H9 (cell line): ENCODE results near the gene GTF3A. TPM values are rescaled to one million over a fixed set of nuclear protein-coding genes. Genes with fewer than 3 reads are reported as not detected.

Source experiments
- DNase-seq: peaks from one replicate; pipeline ENCODE4 v3.0.0-alpha.2; 2017
- H2AFZ ChIP-seq: one replicate; pipeline ENCODE4 v1.6.1; 2013; ENCODE audit warnings: mild to moderate bottlenecking, low read length, control low read depth, moderate library complexity
- H2AK5ac ChIP-seq: 2 replicates; pipeline ENCODE4 v1.6.1; 2013; ENCODE audit warnings: low read length, control low read depth, mixed read lengths; ENCODE audit not compliant: insufficient read length
- H2BK120ac ChIP-seq: one replicate; pipeline ENCODE4 v1.6.1; 2013; ENCODE audit warnings: low read depth, mild to moderate bottlenecking, low read length, control low read depth, inconsistent platforms; ENCODE audit not compliant: poor library complexity, severe bottlenecking
- H2BK12ac ChIP-seq: 2 replicates; pipeline ENCODE4 v1.6.1; 2013; ENCODE audit warnings: low read length, control low read depth, mixed read lengths, low read depth; ENCODE audit not compliant: insufficient read length
- H2BK15ac ChIP-seq: 2 replicates; pipeline ENCODE4 v1.6.1; 2013; ENCODE audit warnings: low read depth, low read length, control low read depth
- H2BK20ac ChIP-seq: one replicate; pipeline ENCODE4 v1.6.1; 2013; ENCODE audit warnings: low read depth, mild to moderate bottlenecking, low read length, control low read depth, inconsistent platforms; ENCODE audit not compliant: poor library complexity, severe bottlenecking
- H2BK5ac ChIP-seq: 2 replicates; pipeline ENCODE4 v1.6.1; 2013; ENCODE audit warnings: low read length, control low read depth, mixed read lengths; ENCODE audit not compliant: insufficient read length
- H3K14ac ChIP-seq: 2 replicates; pipeline ENCODE4 v1.6.1; 2013; ENCODE audit warnings: low read length, control low read depth; ENCODE audit not compliant: insufficient read depth
- H3K18ac ChIP-seq: 2 replicates; pipeline ENCODE4 v1.6.1; 2013; ENCODE audit warnings: low read depth, mild to moderate bottlenecking, mixed read lengths, low read length, control low read depth; ENCODE audit not compliant: insufficient read length
- H3K23ac ChIP-seq: 2 replicates; pipeline ENCODE4 v1.6.1; 2013; ENCODE audit warnings: low read length, control low read depth, mixed read lengths, low read depth; ENCODE audit not compliant: insufficient read length
- H3K23me2 ChIP-seq: 2 replicates; pipeline ENCODE4 v1.6.1; 2013; ENCODE audit warnings: low read depth, mild to moderate bottlenecking, mixed read lengths, low read length, control low read depth; ENCODE audit not compliant: insufficient read length, poor library complexity, severe bottlenecking
- H3K27ac ChIP-seq: 2 replicates; pipeline ENCODE4 v1.5.1; 2013; ENCODE audit warnings: low read length, control low read depth, mixed read lengths, low read depth; ENCODE audit not compliant: insufficient read length
- H3K27me3 ChIP-seq: 2 replicates; pipeline ENCODE4 v1.6.1; 2013; ENCODE audit warnings: low read length, control low read depth, inconsistent platforms; ENCODE audit not compliant: insufficient read depth
- H3K4ac ChIP-seq: 2 replicates; pipeline ENCODE4 v1.6.1; 2013; ENCODE audit warnings: low read depth, mild to moderate bottlenecking, control low read depth, inconsistent platforms, low read length, moderate library complexity
- H3K4me1 ChIP-seq: 2 replicates; pipeline ENCODE4 v1.6.1; 2013; ENCODE audit warnings: low read length, control low read depth, inconsistent platforms; ENCODE audit not compliant: insufficient read depth
- H3K4me2 ChIP-seq: 2 replicates; pipeline ENCODE4 v1.6.1; 2013; ENCODE audit warnings: low read length, control low read depth, mixed read lengths; ENCODE audit not compliant: insufficient read length, insufficient read depth
- H3K56ac ChIP-seq: 2 replicates; pipeline ENCODE4 v1.6.1; 2013; ENCODE audit warnings: low read depth, mild to moderate bottlenecking, mixed read lengths, low read length, control low read depth; ENCODE audit not compliant: insufficient read length
- H3K79me1 ChIP-seq: 2 replicates; pipeline ENCODE4 v1.6.1; 2013; ENCODE audit warnings: low read depth, mild to moderate bottlenecking, moderate library complexity, low read length, control low read depth, inconsistent platforms; ENCODE audit not compliant: insufficient read depth, poor library complexity, severe bottlenecking
- H3K79me2 ChIP-seq: 2 replicates; pipeline ENCODE4 v1.6.1; 2013; ENCODE audit warnings: low read length, control low read depth, inconsistent platforms; ENCODE audit not compliant: insufficient read depth
- H3K9ac ChIP-seq: 2 replicates; pipeline ENCODE4 v1.6.1; 2013; ENCODE audit warnings: low read length, control low read depth, mixed read lengths; ENCODE audit not compliant: insufficient read length; ENCODE audit errors: extremely low read depth
- H3K9me3 ChIP-seq: one replicate; pipeline ENCODE4 v1.6.1; 2013; ENCODE audit warnings: low read depth, low read length, inconsistent platforms; ENCODE audit not compliant: control insufficient read depth
- H3T11ph ChIP-seq: one replicate; pipeline ENCODE4 v1.6.1; 2013; ENCODE audit warnings: mild to moderate bottlenecking, low read length, control low read depth, inconsistent platforms
- H4K20me1 ChIP-seq: one replicate; pipeline ENCODE4 v1.6.1; 2013; ENCODE audit not compliant: control insufficient read depth, insufficient read length, insufficient read depth
- H4K5ac ChIP-seq: 2 replicates; pipeline ENCODE4 v1.6.1; 2013; ENCODE audit warnings: low read depth, mild to moderate bottlenecking, mixed read lengths, low read length, control low read depth; ENCODE audit not compliant: insufficient read length
- H4K8ac ChIP-seq: replicated peaks from 2 replicates; pipeline ENCODE4 v1.6.1; 2013; ENCODE audit warnings: low read length, control low read depth, mixed read lengths, low read depth; ENCODE audit not compliant: insufficient read length
- H4K91ac ChIP-seq: 2 replicates; pipeline ENCODE4 v1.6.1; 2013; ENCODE audit warnings: low read depth, mild to moderate bottlenecking, moderate library complexity, mixed read lengths, low read length, control low read depth; ENCODE audit not compliant: insufficient read length
- H3K27ac Mint-ChIP-seq, 3 experiments: 2 replicates in 2 of 3; 3 replicates in 1 of 3; pipeline ENCODE4 v1.8.0; 2020 to 2021; ENCODE audit warnings: mixed read lengths in 3 of 3, mild to moderate bottlenecking in 1 of 3, moderate library complexity in 1 of 3
- H3K27me3 Mint-ChIP-seq: 2 replicates; pipeline ENCODE4 v1.8.0; 2021; ENCODE audit warnings: low read depth, mild to moderate bottlenecking, moderate library complexity, mixed read lengths
- H3K36me3 Mint-ChIP-seq, 3 experiments: 2 replicates in 2 of 3; 3 replicates in 1 of 3; pipeline ENCODE4 v1.8.0; 2020 to 2021; ENCODE audit warnings: low read depth in 3 of 3, mixed read lengths in 3 of 3; ENCODE audit not compliant: insufficient read depth in 1 of 3
- H3K4me1 Mint-ChIP-seq, 2 experiments: 2 replicates each; pipeline ENCODE4 v1.8.0; 2020; ENCODE audit warnings: mixed read lengths in 2 of 2
- H3K4me3 Mint-ChIP-seq, 2 experiments: 2 replicates in 1 of 2; 3 replicates in 1 of 2; pipeline ENCODE4 v1.8.0; 2020 to 2021; ENCODE audit warnings: mild to moderate bottlenecking in 2 of 2, mixed read lengths in 2 of 2, moderate library complexity in 1 of 2
- H3K9me3 Mint-ChIP-seq, 2 experiments: 2 replicates in 1 of 2; 3 replicates in 1 of 2; pipeline ENCODE4 v1.8.0; 2020; ENCODE audit warnings: mild to moderate bottlenecking in 2 of 2, mixed read lengths in 2 of 2, moderate library complexity in 1 of 2
- CTCF ChIP-seq: fragments of 200-600 bp; sonication (generic); conservative IDR thresholded peaks from 3 replicates; pipeline ENCODE4 v1.8.0; 2021; ENCODE audit warnings: antibody characterized with exemption, mild to moderate bottlenecking
- WGBS: extraction: QIAGEN DNeasy Blood & Tissue Kit; methylation state at CpG from one replicate; pipeline ENCODE4 v1.1.7; 2013; ENCODE audit warnings: missing lambda C conversion rate, low lambda C conversion rate, mixed read lengths; ENCODE audit not compliant: insufficient read length; ENCODE audit errors: extremely low coverage; 5-methylcytosine and 5-hydroxymethylcytosine counted together
- total RNA-seq: library from RNA; stranded (reverse); gene quantifications from 2 replicates; pipeline ENCODE4 v1.2.1, GENCODE V29; 2021

GTF3A gene
- total RNA-seq, 1 experiment from 2014 or later, result 70.0 TPM

- no peak for TF ChIP-seq CTCF
- H2BK5ac ChIP-seq, result no peak overlapping the region
- Mint-ChIP-seq H3K4me3 (no peak overlapping the region), H3K27ac (no peak overlapping the region), H3K9me3 (no peaks in the 10 kb centered on the region), H3K4me1 (peaks cover 6 to 12% of the 10 kb centered on the region in 2 experiments), H3K27me3 (no peaks in the 10 kb centered on the region; the same call in 1 of the 2 replicates), H3K36me3 (no peaks in the 10 kb centered on the region)
- WGBS, result no CpG with 5 or more reads among the region's 2 CpGs
- H2BK15ac ChIP-seq, result no peak overlapping the region
- H4K20me1 ChIP-seq, result no peaks in the 10 kb centered on the region
- no peak overlapping the region for H3K9ac ChIP-seq
- no peak overlapping the region for H2BK120ac ChIP-seq
- H2AK5ac ChIP-seq, result no peak overlapping the region
- no peaks in the 10 kb centered on the region; the same call in 1 of the 2 replicates for H3K4me1 ChIP-seq
- H3K23me2 ChIP-seq, result no peaks in the 10 kb centered on the region
- H2AFZ ChIP-seq, result no peak overlapping the region
- no peak overlapping the region for H3T11ph ChIP-seq
- H3K23ac ChIP-seq, result no peak overlapping the region
- no peak overlapping the region for H4K5ac ChIP-seq
- no peak overlapping the region for H3K4ac ChIP-seq
- H3K9me3 ChIP-seq, result no peaks in the 10 kb centered on the region
- no peak overlapping the region for H3K14ac ChIP-seq
- H2BK12ac ChIP-seq, result no peak overlapping the region
- H3K56ac ChIP-seq, result no peak overlapping the region
- no peak overlapping the region for H3K18ac ChIP-seq
- H3K4me2 ChIP-seq, result no peak overlapping the region
- DNase-seq, result no peak
- no peaks in the 10 kb centered on the region for H3K79me2 ChIP-seq
- no peak overlapping the region for H4K8ac ChIP-seq
- H4K91ac ChIP-seq, result no peak overlapping the region
- no peaks in the 10 kb centered on the region for H3K27me3 ChIP-seq
- H3K27ac ChIP-seq, result no peak overlapping the region
- no peak overlapping the region for H2BK20ac ChIP-seq
- H3K79me1 ChIP-seq, result no peaks in the 10 kb centered on the region
Measured at GRCh38 chr13:27391471-27391870, 32.9 kb upstream of the GTF3A start.
